HEK293 (cell line): ENCODE results near the gene NXPH4.

Experiments used
- CTCF ChIA-PET: fragments of 350-600 bp; formaldehyde crosslinking; extraction: SDS; loops from one replicate; lab custom pipeline; 2021; ENCODE audit warnings: antibody characterized with exemption; lab: Yijun Ruan, JAX
- POLR2A ChIA-PET: fragments of 300-600 bp; formaldehyde crosslinking; extraction: SDS; loops from one replicate; lab custom pipeline; 2020; ENCODE audit warnings: antibody characterized with exemption, inconsistent platforms; lab: Yijun Ruan, JAX
- H3K27ac ChIP-seq: fragments of 200-500 bp; sonication (Bioruptor generic); 2 replicates; pipeline ENCODE4 v1.5.1; 2014; ENCODE audit warnings: low read depth, low read length, control low read depth, inconsistent platforms; ENCODE audit errors: extremely low read depth
- H3K36me3 ChIP-seq, 2 experiments: fragments of 200-500 bp in 1 of 2; sonication (Bioruptor generic) in 1 of 2; 1 replicate in 1 of 2; 2 replicates in 1 of 2; pipeline ENCODE4 v1.5.1; 2014 to 2017; ENCODE audit warnings: inconsistent platforms in 2 of 2, low read length in 2 of 2; ENCODE audit not compliant: control insufficient read depth in 2 of 2, insufficient read depth in 1 of 2
- H3K4me1 ChIP-seq: fragments of 200-500 bp; sonication (Bioruptor generic); 2 replicates; pipeline ENCODE4 v1.5.1; 2014; ENCODE audit warnings: mild to moderate bottlenecking, low read length, inconsistent platforms; ENCODE audit not compliant: control insufficient read depth, insufficient read depth
- H3K4me3 ChIP-seq: 2 replicates; pipeline ENCODE4 v1.5.1; 2011; ENCODE audit warnings: low read depth, mild to moderate bottlenecking, control low read depth, low read length, moderate library complexity
- H3K9me3 ChIP-seq: fragments of 200-500 bp; sonication (Bioruptor generic); 2 replicates; pipeline ENCODE4 v1.5.1; 2014; ENCODE audit warnings: low read depth, low read length, inconsistent platforms; ENCODE audit not compliant: control insufficient read depth, insufficient read depth
- IKZF3 ChIP-seq: fragments of 450-650 bp; IDR thresholded peaks from 2 replicates; pipeline ENCODE4 v1.5.0; 2018; ENCODE audit warnings: missing biosample characterization, mild to moderate bottlenecking, missing genetic modification characterization, moderate library complexity
- KLF1 ChIP-seq: fragments of 450-650 bp; formaldehyde crosslinking; IDR thresholded peaks from 2 replicates; pipeline ENCODE4 v1.5.1; 2016; ENCODE audit warnings: missing biosample characterization, missing genetic modification characterization
- SP2 ChIP-seq: fragments of 450-650 bp; formaldehyde crosslinking; IDR thresholded peaks from 2 replicates; pipeline ENCODE4 v1.5.1; 2016; ENCODE audit warnings: missing biosample characterization, missing genetic modification characterization
- SP3 ChIP-seq: fragments of 450-650 bp; formaldehyde crosslinking; IDR thresholded peaks from 2 replicates; pipeline ENCODE4 v1.5.1; 2016; ENCODE audit warnings: missing biosample characterization, missing genetic modification characterization
- YY2 ChIP-seq: fragments of 450-650 bp; formaldehyde crosslinking; IDR thresholded peaks from 2 replicates; pipeline ENCODE4 v1.5.1; 2016; ENCODE audit warnings: missing biosample characterization, missing genetic modification characterization
- ZEB2 ChIP-seq: fragments of 450-650 bp; formaldehyde crosslinking; IDR thresholded peaks from 2 replicates; pipeline ENCODE4 v1.5.1; 2016; ENCODE audit warnings: missing biosample characterization, missing genetic modification characterization
- ZNF138 ChIP-seq: fragments of 450-650 bp; formaldehyde crosslinking; IDR thresholded peaks from 2 replicates; pipeline ENCODE4 v1.5.1; 2016; ENCODE audit warnings: missing biosample characterization, missing genetic modification characterization, borderline replicate concordance
- ZNF274 ChIP-seq, 2 experiments: fragments of 200-500 bp in 1 of 2; fragments of 450-650 bp in 1 of 2; sonication (Bioruptor generic) in 1 of 2; formaldehyde crosslinking in 1 of 2; IDR thresholded peaks; 2 replicates each; pipeline versions ENCODE4 v1.5.1 to v1.6.1; 2014 to 2016; ENCODE audit warnings: borderline replicate concordance in 1 of 2, inconsistent platforms in 1 of 2, low read length in 1 of 2, missing biosample characterization in 1 of 2, missing genetic modification characterization in 1 of 2
- ZNF335 ChIP-seq: fragments of 450-650 bp; formaldehyde crosslinking; conservative IDR thresholded peaks from 2 replicates; pipeline ENCODE4 v1.5.1; 2016; ENCODE audit warnings: missing biosample characterization, missing genetic modification characterization
- ZNF37A ChIP-seq: fragments of 450-650 bp; IDR thresholded peaks from 2 replicates; pipeline ENCODE4 v1.5.1; 2018; ENCODE audit warnings: missing biosample characterization, missing genetic modification characterization
- ZNF544 ChIP-seq: fragments of 450-650 bp; formaldehyde crosslinking; IDR thresholded peaks from 2 replicates; pipeline ENCODE4 v1.5.0; 2017; ENCODE audit warnings: missing biosample characterization, missing genetic modification characterization
- ZNF549 ChIP-seq: fragments of 450-650 bp; IDR thresholded peaks from 2 replicates; pipeline ENCODE4 v1.5.1; 2018; ENCODE audit warnings: missing biosample characterization, missing genetic modification characterization, mild to moderate bottlenecking, inconsistent platforms, moderate library complexity
- ZNF596 ChIP-seq: fragments of 450-650 bp; IDR thresholded peaks from 2 replicates; pipeline ENCODE4 v1.5.0; 2018; ENCODE audit warnings: missing biosample characterization, mild to moderate bottlenecking, missing genetic modification characterization, moderate library complexity
- ZNF600 ChIP-seq: fragments of 450-650 bp; formaldehyde crosslinking; IDR thresholded peaks from 2 replicates; pipeline ENCODE4 v1.5.1; 2016; ENCODE audit warnings: missing biosample characterization, missing genetic modification characterization
- ZNF707 ChIP-seq: fragments of 450-650 bp; formaldehyde crosslinking; IDR thresholded peaks from 2 replicates; pipeline ENCODE4 v1.5.1; 2016; ENCODE audit warnings: missing biosample characterization, missing genetic modification characterization
- ZXDB ChIP-seq: fragments of 450-650 bp; formaldehyde crosslinking; IDR thresholded peaks from 2 replicates; pipeline ENCODE4 v1.5.1; 2016; ENCODE audit warnings: missing biosample characterization, missing genetic modification characterization
- TF ChIP-seq, protein P1 (sequence below): fragments of 450-650 bp; formaldehyde crosslinking; IDR thresholded peaks from 2 replicates; pipeline ENCODE4 v1.5.1; 2016; ENCODE audit warnings: missing biosample characterization, missing genetic modification characterization, borderline replicate concordance
- TF ChIP-seq, protein P2 (sequence below): fragments of 450-650 bp; formaldehyde crosslinking; IDR thresholded peaks from 2 replicates; pipeline ENCODE4 v1.5.1; 2016; ENCODE audit warnings: missing biosample characterization, missing genetic modification characterization

Gene NXPH4

DNA sequence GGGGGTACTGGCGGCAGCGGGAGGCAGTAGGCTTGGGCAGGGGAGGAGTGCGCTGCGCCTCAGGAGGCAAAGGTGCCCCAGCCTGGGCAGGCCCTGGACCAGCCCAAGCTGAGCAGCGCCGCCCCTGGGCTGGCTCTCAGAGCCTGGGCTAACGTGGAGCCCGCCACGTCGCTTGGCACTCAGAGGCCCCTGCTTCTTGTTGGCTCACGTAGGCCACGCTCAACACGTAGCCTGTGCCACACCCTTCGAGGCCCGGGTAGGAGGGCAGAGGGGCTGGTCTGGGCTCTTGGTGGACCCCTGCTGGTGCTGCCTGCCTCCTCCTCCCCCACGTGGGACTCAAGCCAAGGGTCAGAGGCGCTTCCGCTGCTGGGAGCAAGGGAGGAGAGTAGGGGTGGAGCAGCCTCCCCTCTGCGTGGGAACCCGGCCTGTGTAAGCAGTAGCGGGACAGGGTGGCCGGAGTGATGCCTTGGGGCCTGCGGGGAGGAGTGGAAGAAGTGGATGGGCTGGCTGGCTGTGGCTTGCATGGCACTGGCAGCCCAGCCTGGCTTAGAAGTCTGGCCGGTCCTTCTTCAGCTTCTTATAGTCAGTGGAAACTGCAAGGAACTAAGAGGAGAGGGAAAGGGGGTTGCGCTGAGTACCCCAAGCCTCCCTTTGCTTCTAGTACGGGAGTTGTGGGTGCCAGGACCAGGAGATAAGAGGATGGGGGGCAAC lies 18.6 kb downstream of the NXPH4 start (continued):
- TF ChIP-seq ZNF138, result no peak

DNA sequence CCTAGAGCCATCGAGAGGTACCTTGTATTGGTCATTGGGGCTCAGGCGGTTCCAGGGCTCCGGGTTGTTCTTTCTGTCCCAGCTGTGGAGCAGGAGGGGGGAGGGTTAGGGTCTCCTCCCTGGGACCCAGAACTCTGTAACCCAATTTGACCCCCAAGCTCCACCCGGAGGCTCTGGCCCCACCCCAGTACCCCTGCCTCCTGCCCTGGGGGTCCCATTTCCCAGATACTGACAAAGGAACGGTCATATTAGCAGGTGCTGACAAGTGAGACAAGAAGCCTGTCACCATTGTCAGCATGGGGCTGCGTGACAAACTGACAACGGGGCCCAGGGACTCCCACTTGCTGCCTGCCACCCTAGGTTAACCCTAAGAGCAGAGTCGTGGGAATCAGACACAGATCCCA lies 19.1 kb downstream of the NXPH4 start:
- POLR2A ChIA-PET, result interaction anchor here (0.8 to 1.0 kb wide), 2 partner anchors 8 to 9 kb away, joined by 3 read pairs; no protein-coding TSS in a partner anchor
- Histone ChIP-seq H3K36me3 (peaks cover 0 to 53% of the 10 kb centered on the region in 2 experiments; a peak in 1 of 3 replicates), H3K9me3 (no peaks in the 10 kb centered on the region), H3K27ac (peak overlapping the region; percentile 66; the same call in 1 of the 2 replicates), H3K4me3 (no peak overlapping the region), H3K4me1 (peaks cover 23% of the 10 kb centered on the region)
- no peak for TF ChIP-seq ZNF37A (tag by site-specific recombination)
- TF ChIP-seq ZXDB (tag by site-specific recombination), result no peak
- TF ChIP-seq, protein P1, sequence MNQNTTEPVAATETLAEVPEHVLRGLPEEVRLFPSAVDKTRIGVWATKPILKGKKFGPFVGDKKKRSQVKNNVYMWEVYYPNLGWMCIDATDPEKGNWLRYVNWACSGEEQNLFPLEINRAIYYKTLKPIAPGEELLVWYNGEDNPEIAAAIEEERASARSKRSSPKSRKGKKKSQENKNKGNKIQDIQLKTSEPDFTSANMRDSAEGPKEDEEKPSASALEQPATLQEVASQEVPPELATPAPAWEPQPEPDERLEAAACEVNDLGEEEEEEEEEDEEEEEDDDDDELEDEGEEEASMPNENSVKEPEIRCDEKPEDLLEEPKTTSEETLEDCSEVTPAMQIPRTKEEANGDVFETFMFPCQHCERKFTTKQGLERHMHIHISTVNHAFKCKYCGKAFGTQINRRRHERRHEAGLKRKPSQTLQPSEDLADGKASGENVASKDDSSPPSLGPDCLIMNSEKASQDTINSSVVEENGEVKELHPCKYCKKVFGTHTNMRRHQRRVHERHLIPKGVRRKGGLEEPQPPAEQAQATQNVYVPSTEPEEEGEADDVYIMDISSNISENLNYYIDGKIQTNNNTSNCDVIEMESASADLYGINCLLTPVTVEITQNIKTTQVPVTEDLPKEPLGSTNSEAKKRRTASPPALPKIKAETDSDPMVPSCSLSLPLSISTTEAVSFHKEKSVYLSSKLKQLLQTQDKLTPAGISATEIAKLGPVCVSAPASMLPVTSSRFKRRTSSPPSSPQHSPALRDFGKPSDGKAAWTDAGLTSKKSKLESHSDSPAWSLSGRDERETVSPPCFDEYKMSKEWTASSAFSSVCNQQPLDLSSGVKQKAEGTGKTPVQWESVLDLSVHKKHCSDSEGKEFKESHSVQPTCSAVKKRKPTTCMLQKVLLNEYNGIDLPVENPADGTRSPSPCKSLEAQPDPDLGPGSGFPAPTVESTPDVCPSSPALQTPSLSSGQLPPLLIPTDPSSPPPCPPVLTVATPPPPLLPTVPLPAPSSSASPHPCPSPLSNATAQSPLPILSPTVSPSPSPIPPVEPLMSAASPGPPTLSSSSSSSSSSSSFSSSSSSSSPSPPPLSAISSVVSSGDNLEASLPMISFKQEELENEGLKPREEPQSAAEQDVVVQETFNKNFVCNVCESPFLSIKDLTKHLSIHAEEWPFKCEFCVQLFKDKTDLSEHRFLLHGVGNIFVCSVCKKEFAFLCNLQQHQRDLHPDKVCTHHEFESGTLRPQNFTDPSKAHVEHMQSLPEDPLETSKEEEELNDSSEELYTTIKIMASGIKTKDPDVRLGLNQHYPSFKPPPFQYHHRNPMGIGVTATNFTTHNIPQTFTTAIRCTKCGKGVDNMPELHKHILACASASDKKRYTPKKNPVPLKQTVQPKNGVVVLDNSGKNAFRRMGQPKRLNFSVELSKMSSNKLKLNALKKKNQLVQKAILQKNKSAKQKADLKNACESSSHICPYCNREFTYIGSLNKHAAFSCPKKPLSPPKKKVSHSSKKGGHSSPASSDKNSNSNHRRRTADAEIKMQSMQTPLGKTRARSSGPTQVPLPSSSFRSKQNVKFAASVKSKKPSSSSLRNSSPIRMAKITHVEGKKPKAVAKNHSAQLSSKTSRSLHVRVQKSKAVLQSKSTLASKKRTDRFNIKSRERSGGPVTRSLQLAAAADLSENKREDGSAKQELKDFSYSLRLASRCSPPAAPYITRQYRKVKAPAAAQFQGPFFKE (tag by site-specific recombination), result no peak
- CTCF ChIA-PET, result interaction anchor here (8.8 to 23.3 kb wide), 2 partner anchors 8 to 20 kb away, joined by 192 to 628 read pairs; partner anchors contain the start of genes NXPH4 and SHMT2

DNA sequence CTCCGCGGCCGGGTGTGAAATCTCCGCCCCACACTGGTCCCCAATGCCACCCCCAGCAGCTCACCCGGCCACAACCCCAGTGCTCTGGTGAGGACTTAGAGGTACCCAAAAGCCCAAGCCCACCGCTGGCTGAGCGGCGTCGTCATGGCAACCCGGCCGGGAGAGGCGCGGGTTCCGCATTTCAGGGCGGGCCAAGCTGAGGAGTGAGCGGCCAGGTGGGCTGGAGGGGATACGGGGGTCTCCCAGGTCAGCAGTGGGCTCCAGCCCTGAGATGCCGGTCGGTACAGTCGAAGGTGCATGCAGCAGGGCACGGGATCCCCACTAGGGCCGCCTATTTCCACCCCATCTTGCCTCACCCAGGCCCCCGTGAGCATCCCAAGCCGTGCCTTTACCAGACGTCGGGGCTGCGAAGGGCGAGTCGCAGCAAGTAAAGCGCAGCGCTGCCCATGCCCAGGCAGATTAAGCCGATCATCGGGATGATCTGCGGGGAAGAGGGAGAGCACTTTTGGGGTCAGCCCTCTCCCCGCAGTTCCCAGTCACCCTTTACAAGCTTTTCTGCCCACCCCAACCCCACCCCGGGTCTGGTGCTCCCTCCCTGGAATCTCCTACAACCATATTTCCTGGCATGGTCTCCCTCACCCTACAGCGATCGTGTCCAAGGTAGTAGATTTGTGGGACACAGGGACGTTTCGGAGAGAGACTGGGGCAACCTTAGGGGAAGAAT lies 19.8 kb downstream of the NXPH4 start:
- Histone ChIP-seq H3K4me3 (no peak overlapping the region), H3K36me3 (peaks cover 0 to 47% of the 10 kb centered on the region in 2 experiments; a peak in 1 of 3 replicates), H3K9me3 (no peaks in the 10 kb centered on the region), H3K27ac (no peak overlapping the region), H3K4me1 (peaks cover 21% of the 10 kb centered on the region)
- POLR2A ChIA-PET, result interaction anchor here (1.0 to 3.0 kb wide), 3 partner anchors 9 to 23 kb away, joined by 3 to 17 read pairs (median 7); no protein-coding TSS in a partner anchor
- CTCF ChIA-PET, result interaction anchor here (0.6 to 23.3 kb wide), 4 partner anchors 9 to 219 kb away, joined by 3 to 628 read pairs (median 98); partner anchors contain the start of genes NXPH4 and SHMT2
- TF ChIP-seq ZNF544 (no peak), SP2 (0 out of 2 replicates have a peak, but pooled peaks have one; percentile 27), YY2 (tag by site-specific recombination) (no peak), ZNF596 (no peak), ZNF549 (tag by site-specific recombination) (no peak)

DNA sequence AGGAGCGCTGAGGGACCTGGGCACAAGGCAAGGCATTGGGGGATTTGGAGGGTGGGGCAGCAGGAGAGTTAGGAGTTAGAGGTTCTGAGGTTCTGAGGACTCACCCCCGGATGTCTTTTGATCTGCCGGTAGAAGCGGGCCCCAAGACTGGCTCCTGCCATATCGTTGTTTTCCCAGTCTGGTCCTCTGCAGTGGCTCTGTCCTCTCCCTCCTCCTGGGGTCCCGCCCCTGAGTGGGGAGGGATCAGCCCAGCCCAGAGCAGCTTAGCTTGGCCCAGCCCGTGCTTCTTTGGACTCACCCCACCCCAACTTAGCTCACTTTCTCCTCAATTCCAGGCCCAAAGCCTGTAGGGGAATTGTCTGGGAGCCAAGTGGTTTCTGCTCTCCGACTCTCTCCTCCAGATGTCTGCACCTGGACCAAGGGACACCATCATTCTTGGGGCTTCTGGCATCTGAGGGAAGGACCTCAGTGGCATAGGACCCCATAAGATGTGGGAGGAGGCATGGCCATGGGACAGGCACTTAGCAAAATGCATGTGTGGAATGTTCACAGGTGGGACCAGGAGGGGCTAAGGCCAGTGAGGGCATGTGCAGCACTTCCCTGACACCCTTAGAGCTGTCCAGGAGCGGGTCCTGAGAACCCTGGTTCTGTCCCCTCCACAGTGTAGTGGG lies 20.5 kb downstream of the NXPH4 start:
- H3K36me3 ChIP-seq, result peaks cover 0 to 40% of the 10 kb centered on the region in 2 experiments; a peak in 1 of 3 replicates
- no peak overlapping the region for H3K4me3 ChIP-seq
- peaks cover 21% of the 10 kb centered on the region for H3K4me1 ChIP-seq
- ChIA-PET POLR2A (interaction anchor here (2.1 to 3.0 kb wide), 2 partner anchors 19 to 23 kb away, joined by 7 to 17 read pairs; no protein-coding TSS in a partner anchor), CTCF (interaction anchor here (0.6 to 23.3 kb wide), 7 partner anchors 9 to 219 kb away, joined by 3 to 628 read pairs (median 4); partner anchors contain the start of genes NXPH4 and SHMT2)
- no peaks in the 10 kb centered on the region for H3K9me3 ChIP-seq
- H3K27ac ChIP-seq, result no peak overlapping the region
- TF ChIP-seq ZNF274 (IDR thresholded peaks at IDR 0.05; ENCODE audit: low read length), result no peak
- no peak for TF ChIP-seq ZNF274 (tag by site-specific recombination; IDR thresholded peaks at IDR 0.05; ENCODE audit: borderline replicate concordance)
- TF ChIP-seq ZEB2, result 0 out of 2 replicates have a peak, but pooled peaks have one; percentile 19
- no peak for TF ChIP-seq IKZF3 (tag by site-specific recombination)
- peak; percentile 80 for TF ChIP-seq KLF1 (tag by site-specific recombination)
- TF ChIP-seq SP2, result peak; percentile 73
- TF ChIP-seq, protein P2, sequence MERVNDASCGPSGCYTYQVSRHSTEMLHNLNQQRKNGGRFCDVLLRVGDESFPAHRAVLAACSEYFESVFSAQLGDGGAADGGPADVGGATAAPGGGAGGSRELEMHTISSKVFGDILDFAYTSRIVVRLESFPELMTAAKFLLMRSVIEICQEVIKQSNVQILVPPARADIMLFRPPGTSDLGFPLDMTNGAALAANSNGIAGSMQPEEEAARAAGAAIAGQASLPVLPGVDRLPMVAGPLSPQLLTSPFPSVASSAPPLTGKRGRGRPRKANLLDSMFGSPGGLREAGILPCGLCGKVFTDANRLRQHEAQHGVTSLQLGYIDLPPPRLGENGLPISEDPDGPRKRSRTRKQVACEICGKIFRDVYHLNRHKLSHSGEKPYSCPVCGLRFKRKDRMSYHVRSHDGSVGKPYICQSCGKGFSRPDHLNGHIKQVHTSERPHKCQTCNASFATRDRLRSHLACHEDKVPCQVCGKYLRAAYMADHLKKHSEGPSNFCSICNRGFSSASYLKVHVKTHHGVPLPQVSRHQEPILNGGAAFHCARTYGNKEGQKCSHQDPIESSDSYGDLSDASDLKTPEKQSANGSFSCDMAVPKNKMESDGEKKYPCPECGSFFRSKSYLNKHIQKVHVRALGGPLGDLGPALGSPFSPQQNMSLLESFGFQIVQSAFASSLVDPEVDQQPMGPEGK (tag by site-specific recombination), result peak; percentile 33; the same call in 1 of the 2 replicates
- peak; percentile 55 for TF ChIP-seq ZNF600
- no peak for TF ChIP-seq ZNF707
- peak; percentile 41; the same call in 1 of the 2 replicates for TF ChIP-seq SP3 (tag by site-specific recombination)
- peak; percentile 79 for TF ChIP-seq ZNF335
